AG10803 (cell line): ENCODE results near the gene DNAI2.

ENCODE experiments used
- DNase-seq: peaks from one replicate; pipeline ENCODE4 v3.0.0; 2010; ENCODE audit warnings: low read depth
- H3K4me3 ChIP-seq: 2 replicates; pipeline ENCODE4 v1.5.1; 2011; ENCODE audit warnings: mild to moderate bottlenecking, low read length, control low read depth
- TF ChIP-seq, protein P1 (sequence below): conservative IDR thresholded peaks from 2 replicates; pipeline ENCODE4 v1.5.1; 2011; ENCODE audit warnings: mild to moderate bottlenecking, low read length, control low read depth, inconsistent platforms

DNAI2 gene

GRCh38 chr17:74295625-74296547 lies 21.9 kb downstream of the DNAI2 start:
- TF ChIP-seq, protein P1, sequence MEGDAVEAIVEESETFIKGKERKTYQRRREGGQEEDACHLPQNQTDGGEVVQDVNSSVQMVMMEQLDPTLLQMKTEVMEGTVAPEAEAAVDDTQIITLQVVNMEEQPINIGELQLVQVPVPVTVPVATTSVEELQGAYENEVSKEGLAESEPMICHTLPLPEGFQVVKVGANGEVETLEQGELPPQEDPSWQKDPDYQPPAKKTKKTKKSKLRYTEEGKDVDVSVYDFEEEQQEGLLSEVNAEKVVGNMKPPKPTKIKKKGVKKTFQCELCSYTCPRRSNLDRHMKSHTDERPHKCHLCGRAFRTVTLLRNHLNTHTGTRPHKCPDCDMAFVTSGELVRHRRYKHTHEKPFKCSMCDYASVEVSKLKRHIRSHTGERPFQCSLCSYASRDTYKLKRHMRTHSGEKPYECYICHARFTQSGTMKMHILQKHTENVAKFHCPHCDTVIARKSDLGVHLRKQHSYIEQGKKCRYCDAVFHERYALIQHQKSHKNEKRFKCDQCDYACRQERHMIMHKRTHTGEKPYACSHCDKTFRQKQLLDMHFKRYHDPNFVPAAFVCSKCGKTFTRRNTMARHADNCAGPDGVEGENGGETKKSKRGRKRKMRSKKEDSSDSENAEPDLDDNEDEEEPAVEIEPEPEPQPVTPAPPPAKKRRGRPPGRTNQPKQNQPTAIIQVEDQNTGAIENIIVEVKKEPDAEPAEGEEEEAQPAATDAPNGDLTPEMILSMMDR = no peak
- DNase-seq = no peak
- H3K4me3 ChIP-seq = no peak overlapping the region

DNA sequence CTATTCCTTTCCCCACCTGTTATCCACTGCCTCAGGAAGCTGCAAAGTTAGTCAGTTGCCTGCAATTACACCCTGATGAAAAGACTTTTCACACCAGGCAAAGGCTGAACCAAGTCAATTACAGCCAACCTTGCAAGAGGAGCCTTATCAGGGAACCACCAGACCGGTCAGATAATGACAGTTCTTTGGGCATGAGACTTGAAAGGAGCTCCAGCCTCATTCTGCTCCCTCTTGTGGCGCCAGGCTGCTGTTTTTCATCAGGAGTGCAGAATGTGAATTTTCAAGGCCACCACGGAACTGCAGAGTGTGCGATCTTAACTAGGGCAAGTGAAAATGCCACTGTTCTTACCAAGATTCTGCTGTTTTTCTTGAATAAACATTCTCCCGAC lies 22.5 kb downstream of the DNAI2 start:
- peak; percentile 31 for DNase-seq
- no peak overlapping the region for H3K4me3 ChIP-seq
- TF ChIP-seq, protein P1 = peak; percentile 59

GRCh38 chr17:74297941-74298340 lies 23.9 kb downstream of the DNAI2 start:
- TF ChIP-seq, protein P1 = no peak
- H3K4me3 ChIP-seq = no peak overlapping the region
- no peak for DNase-seq

DNA sequence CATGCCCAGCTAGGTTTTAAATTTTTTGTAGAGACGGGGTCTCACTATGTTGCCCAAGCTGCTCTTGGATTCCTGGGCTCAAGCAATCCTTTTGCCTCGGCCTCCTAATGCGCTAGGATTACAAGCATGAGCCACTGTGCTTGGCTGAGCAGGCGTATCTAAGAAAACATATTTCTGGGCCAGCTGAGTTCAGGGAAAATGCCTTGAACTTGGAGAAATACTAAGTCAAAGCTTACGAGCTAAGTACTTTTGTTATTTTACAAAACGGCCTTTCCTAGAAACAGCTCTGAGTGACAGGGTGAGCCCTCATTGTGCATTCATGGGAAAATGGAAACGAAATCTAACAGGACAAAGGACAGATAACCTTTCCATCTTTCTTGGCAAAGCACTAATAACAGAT lies 24.7 kb downstream of the DNAI2 start:
- H3K4me3 ChIP-seq = no peak overlapping the region
- no peak for DNase-seq
- TF ChIP-seq, protein P1 = no peak

DNA sequence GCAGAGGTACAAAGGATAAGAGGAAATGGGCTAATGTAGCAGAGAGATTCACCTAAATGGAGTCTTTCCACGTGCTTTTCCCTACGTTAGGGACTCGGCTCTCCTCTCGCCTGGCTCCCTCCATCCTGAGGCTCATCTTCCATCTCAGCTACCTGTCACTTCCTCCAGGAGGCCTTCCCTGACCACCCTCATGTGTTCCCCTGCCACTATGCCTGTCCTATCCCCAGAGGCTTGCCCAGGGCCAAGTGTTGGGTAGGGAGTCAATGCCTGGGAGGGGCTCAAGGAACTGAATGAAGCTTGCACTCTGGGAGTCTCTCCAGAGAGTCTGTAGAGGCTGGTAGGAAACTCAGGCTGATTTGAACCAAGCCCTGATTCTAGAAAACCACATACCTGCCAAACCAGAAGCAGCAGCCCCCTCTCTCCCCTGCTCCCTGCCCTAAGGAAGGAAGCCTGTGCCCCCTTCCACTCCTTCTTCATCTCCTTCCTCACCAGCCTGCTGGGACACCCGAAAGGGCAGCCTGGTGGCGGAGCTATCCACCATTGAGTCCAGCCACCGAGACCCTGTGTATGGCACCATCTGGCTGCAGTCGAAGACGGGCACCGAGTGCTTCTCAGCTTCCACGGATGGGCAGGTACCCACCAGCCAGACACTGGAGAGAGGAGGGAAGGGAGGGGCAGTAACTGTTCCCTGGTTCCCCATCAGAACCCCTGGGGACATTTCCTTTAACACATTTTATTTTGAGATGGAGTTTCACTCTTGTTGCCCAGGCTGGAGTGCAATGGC lies 25.4 kb downstream of the DNAI2 start:
- DNase-seq = no peak
- H3K4me3 ChIP-seq = no peak overlapping the region
- TF ChIP-seq, protein P1 = no peak

- no peak for DNase-seq
- TF ChIP-seq, protein P1 = no peak
- H3K4me3 ChIP-seq = no peak overlapping the region
These were observed 29.3 kb downstream of the DNAI2 start for GRCh38 chr17:74303305-74303704.
